ENCODE data around the gene GUCA2A.

DNA sequence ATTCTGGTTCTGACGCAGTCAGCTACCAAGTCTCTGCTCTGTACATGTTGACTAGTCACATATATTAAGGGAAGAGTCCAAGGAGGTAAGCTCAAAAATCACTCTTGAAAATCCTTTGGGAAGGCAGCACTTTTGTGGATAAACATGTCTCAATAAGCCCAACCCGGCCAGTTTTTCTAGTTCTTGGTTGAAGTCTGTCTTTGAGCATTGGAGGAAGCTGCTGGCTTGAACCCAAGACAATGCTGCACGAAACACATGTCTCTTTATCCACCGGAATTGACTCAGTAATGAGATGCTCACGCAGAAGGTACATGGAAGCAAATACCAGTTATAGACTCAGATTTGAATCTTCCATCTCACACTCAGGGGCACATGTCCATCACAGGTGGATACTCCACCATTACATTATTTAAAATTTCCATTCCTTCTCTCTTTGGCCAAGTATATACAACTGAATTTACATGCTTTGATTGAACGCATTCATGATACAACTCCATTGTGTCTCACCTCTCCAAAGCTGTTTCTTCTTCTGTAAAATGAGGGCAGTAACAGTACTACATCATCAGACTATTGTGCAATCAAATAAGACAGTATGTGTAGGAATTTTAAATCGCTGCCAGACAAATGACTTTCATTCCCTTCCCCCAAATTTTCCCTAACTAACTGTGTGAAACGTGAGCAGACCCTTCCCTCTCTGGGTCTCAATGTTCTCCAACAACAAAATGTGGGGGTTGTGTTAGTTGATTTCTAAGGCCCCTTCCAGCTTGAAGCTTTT, 9.6 kb upstream of the GUCA2A start:
- TF ChIP-seq, protein P1, sequence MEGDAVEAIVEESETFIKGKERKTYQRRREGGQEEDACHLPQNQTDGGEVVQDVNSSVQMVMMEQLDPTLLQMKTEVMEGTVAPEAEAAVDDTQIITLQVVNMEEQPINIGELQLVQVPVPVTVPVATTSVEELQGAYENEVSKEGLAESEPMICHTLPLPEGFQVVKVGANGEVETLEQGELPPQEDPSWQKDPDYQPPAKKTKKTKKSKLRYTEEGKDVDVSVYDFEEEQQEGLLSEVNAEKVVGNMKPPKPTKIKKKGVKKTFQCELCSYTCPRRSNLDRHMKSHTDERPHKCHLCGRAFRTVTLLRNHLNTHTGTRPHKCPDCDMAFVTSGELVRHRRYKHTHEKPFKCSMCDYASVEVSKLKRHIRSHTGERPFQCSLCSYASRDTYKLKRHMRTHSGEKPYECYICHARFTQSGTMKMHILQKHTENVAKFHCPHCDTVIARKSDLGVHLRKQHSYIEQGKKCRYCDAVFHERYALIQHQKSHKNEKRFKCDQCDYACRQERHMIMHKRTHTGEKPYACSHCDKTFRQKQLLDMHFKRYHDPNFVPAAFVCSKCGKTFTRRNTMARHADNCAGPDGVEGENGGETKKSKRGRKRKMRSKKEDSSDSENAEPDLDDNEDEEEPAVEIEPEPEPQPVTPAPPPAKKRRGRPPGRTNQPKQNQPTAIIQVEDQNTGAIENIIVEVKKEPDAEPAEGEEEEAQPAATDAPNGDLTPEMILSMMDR (IDR thresholded peaks at IDR 0.05) = no peak
- TF ChIP-seq FOSL2 (IDR thresholded peaks at IDR 0.05; ENCODE audit: borderline replicate concordance, low read depth) = no peak
